K562 (cell line): Measurements from ENCODE around the gene THADA. TPM values are rescaled to one million over a fixed set of nuclear protein-coding genes. Genes with fewer than 3 reads are reported as not detected.

Experiments used
- ATAC-seq: fragments of 200-7000 bp; cut with Tn5 transposase; 3 replicates; pipeline ENCODE4 v1.9.1; 2020; ENCODE audit warnings: moderate library complexity
- BruUV-seq: library from RNA; stranded (reverse); fragments of 400-500 nt; replicated peaks from 2 replicates; lab custom pipeline; 2021; lab: Mats Ljungman, UMichigan
- CTCF ChIA-PET: fragments of 300-600 bp; formaldehyde crosslinking; extraction: SDS; loops from one replicate; lab custom pipeline; 2021; ENCODE audit warnings: low intra/inter-chr PET ratio; lab: Yijun Ruan, JAX
- POLR2A ChIA-PET: fragments of 300-600, 350-650 bp; sonication (Branson Sonifier 250); formaldehyde crosslinking; extraction: SDS; loops from one replicate; lab custom pipeline; 2021; ENCODE audit warnings: antibody characterized with exemption, inconsistent platforms; lab: Yijun Ruan, JAX
- DNase-seq, 4 experiments: peaks; one replicate each; pipeline versions ENCODE4 v3.0.0 to v3.0.0-alpha.2; 2011 to 2018; ENCODE audit warnings: low spot score in 3 of 4, mixed read lengths in 3 of 4; ENCODE audit errors: extremely low read depth in 1 of 4
- FAIRE-seq: peaks from 2 replicates; lab custom pipeline; 2011; peaks lifted over from hg19 to GRCh38; lab: Jason Lieb, UNC
- H2AFZ ChIP-seq: 2 replicates; pipeline ENCODE4 v1.6.0; 2011; ENCODE audit warnings: low read depth, low read length, control low read depth, inconsistent platforms
- H3K27ac ChIP-seq: fragments of 200-600 bp; 3 replicates; pipeline ENCODE4 v1.8.0; 2011; ENCODE audit warnings: low read depth, mild to moderate bottlenecking, control low read depth, inconsistent platforms, low read length, moderate library complexity, mixed read lengths; ENCODE audit errors: extremely low read depth
- H3K27me3 ChIP-seq, 2 experiments: fragments of 300-600 bp in 1 of 2; 2 replicates in 1 of 2; 3 replicates in 1 of 2; pipeline versions ENCODE4 v1.6.0 to v1.8.0; 2011; ENCODE audit warnings: inconsistent platforms in 2 of 2, low read length in 2 of 2, mild to moderate bottlenecking in 1 of 2, mixed read lengths in 1 of 2, moderate library complexity in 1 of 2; ENCODE audit not compliant: control insufficient read depth in 2 of 2, insufficient read depth in 2 of 2
- H3K36me3 ChIP-seq: fragments of 300-600 bp; 3 replicates; pipeline ENCODE4 v1.8.0; 2011; ENCODE audit warnings: mild to moderate bottlenecking, low read length, inconsistent platforms; ENCODE audit not compliant: control insufficient read depth, insufficient read depth
- H3K4me1 ChIP-seq, 2 experiments: fragments of 200-600 bp in 1 of 2; replicated peaks in 1 of 2; 2 replicates in 1 of 2; 3 replicates in 1 of 2; pipeline versions ENCODE4 v1.5.1 to v1.8.0; 2011; ENCODE audit warnings: inconsistent platforms in 2 of 2, low read length in 2 of 2, mild to moderate bottlenecking in 1 of 2, mixed read lengths in 1 of 2, moderate library complexity in 1 of 2; ENCODE audit not compliant: control insufficient read depth in 2 of 2, insufficient read depth in 2 of 2
- H3K4me2 ChIP-seq: 2 replicates; pipeline ENCODE4 v1.6.1; 2011; ENCODE audit warnings: low read length, control low read depth, inconsistent platforms, mixed read lengths; ENCODE audit not compliant: insufficient read depth
- H3K4me3 ChIP-seq: fragments of 200-600 bp; sonication (generic), shearing (Covaris generic); 2 replicates; pipeline ENCODE4 v1.5.1; 2016; ENCODE audit warnings: control low read depth, inconsistent platforms
- H3K79me2 ChIP-seq: fragments of 200-600 bp; 3 replicates; pipeline ENCODE4 v1.8.0; 2011; ENCODE audit warnings: low read length, inconsistent platforms; ENCODE audit not compliant: control insufficient read depth, insufficient read depth
- H3K9ac ChIP-seq, 2 experiments: 2 replicates each; pipeline versions ENCODE4 v1.6.0 to v1.6.1; 2011; ENCODE audit warnings: low read depth in 2 of 2, low read length in 2 of 2, control low read depth in 1 of 2, inconsistent platforms in 1 of 2, mild to moderate bottlenecking in 1 of 2, mixed read lengths in 1 of 2; ENCODE audit not compliant: insufficient read depth in 1 of 2
- H3K9me1 ChIP-seq: one replicate; pipeline ENCODE4 v1.6.0; 2011; ENCODE audit warnings: inconsistent platforms, mild to moderate bottlenecking, low read length, moderate library complexity; ENCODE audit not compliant: control insufficient read depth, insufficient read depth
- H3K9me3 ChIP-seq: replicated peaks from 2 replicates; pipeline ENCODE4 v1.5.1; 2011; ENCODE audit warnings: low read depth, low read length, inconsistent platforms; ENCODE audit not compliant: control insufficient read depth, insufficient read depth
- H4K20me1 ChIP-seq: replicated peaks from 2 replicates; pipeline ENCODE4 v1.6.1; 2011; ENCODE audit warnings: low read length, inconsistent platforms, mixed read lengths; ENCODE audit not compliant: control insufficient read depth, insufficient read depth
- CBFA2T2 ChIP-seq: fragments of 450-650 bp; conservative IDR thresholded peaks from 2 replicates; pipeline ENCODE4 v1.6.1; 2017; ENCODE audit warnings: mild to moderate bottlenecking
- CBX5 ChIP-seq: IDR thresholded peaks from 2 replicates; pipeline ENCODE4 v1.6.1; 2014; ENCODE audit warnings: low read depth, borderline replicate concordance
- DIDO1 ChIP-seq: fragments of 450-650 bp; IDR thresholded peaks from 2 replicates; pipeline ENCODE4 v1.6.1; 2016; ENCODE audit warnings: low read depth, missing biosample characterization, missing genetic modification characterization
- MECOM ChIP-seq: fragments of 250-450 bp; sonication (Bioruptor Pico); IDR thresholded peaks from 2 replicates; pipeline ENCODE4 v1.8.0; 2022; ENCODE audit warnings: inconsistent platforms
- NR1H2 ChIP-seq: sonication (generic); formaldehyde crosslinking; IDR thresholded peaks from 2 replicates; pipeline ENCODE4 v1.4.0; 2020; ENCODE audit warnings: mild to moderate bottlenecking, missing genetic modification reagents
- POLR2H ChIP-seq: IDR thresholded peaks from 2 replicates; pipeline ENCODE4 v1.6.1; 2016; ENCODE audit warnings: missing genetic modification characterization, low read depth, mild to moderate bottlenecking, control low read depth, missing compliant biosample characterization, moderate library complexity
- TCFL5 ChIP-seq: fragments of 250-450 bp; sonication (Bioruptor Pico); conservative IDR thresholded peaks from 2 replicates; pipeline ENCODE4 v1.6.1; 2021; ENCODE audit warnings: mild to moderate bottlenecking, moderate library complexity, matching md5 sums
- ZBTB7A ChIP-seq: IDR thresholded peaks from 2 replicates; pipeline ENCODE4 v1.6.1; 2011; ENCODE audit warnings: low read depth, mild to moderate bottlenecking, low read length, moderate library complexity, borderline replicate concordance; ENCODE audit not compliant: control insufficient read depth
- ZNF23 ChIP-seq: fragments of 250-450 bp; sonication (Bioruptor Pico); IDR thresholded peaks from 2 replicates; pipeline ENCODE4 v1.4.0; 2020; ENCODE audit warnings: mild to moderate bottlenecking
- ZNF695 ChIP-seq: fragments of 450-650 bp; formaldehyde crosslinking; IDR thresholded peaks from 2 replicates; pipeline ENCODE4 v1.4.0; 2020; ENCODE audit warnings: mild to moderate bottlenecking, moderate library complexity
- ZNF766 ChIP-seq: fragments of 200-800 bp; sonication (Bioruptor generic); conservative IDR thresholded peaks from 2 replicates; pipeline ENCODE4 v1.6.1; 2016; ENCODE audit warnings: missing genetic modification characterization, missing compliant biosample characterization
- WGBS: fragments of 100-300 bp; shearing (Covaris generic); methylation state at CpG from one replicate; pipeline ENCODE4 v1.1.6; 2016; ENCODE audit warnings: low coverage, mixed read lengths; ENCODE audit not compliant: insufficient coverage; ENCODE audit errors: missing lambda C conversion rate; 5-methylcytosine and 5-hydroxymethylcytosine counted together
- in situ Hi-C: fragments of 300-500 bp; cut with MboI; formaldehyde crosslinking; loops from 4 replicates; pipeline ENCODE4 v1.15.0; 2018; ENCODE audit warnings: inconsistent platforms, mixed read lengths
- intact Hi-C: fragments of 100-400 bp; cut with micrococcal nuclease; formaldehyde crosslinking; loops from 2 replicates; pipeline ENCODE4 v1.14.2; 2022
- polyA plus RNA-seq, 8 experiments: library from polyadenylated mRNA; depleted of rRNA in 4 of 8; stranded (reverse) in 5 of 8; unstranded in 3 of 8; fragments of >200 nt; fragmentation: Nextera tagmentation in 2 of 8; fragmentation: Illumina TruSeq in 1 of 8; extraction: Ambion mirVana in 2 of 8; extraction: Trizol in 1 of 8; gene quantifications; 2 replicates each; pipeline versions ENCODE4 v1.2.1 to v1.2.3, GENCODE V29; 2011 to 2014; ENCODE audit warnings: inconsistent platforms in 1 of 8, missing spikeins in 1 of 8
- total RNA-seq, 7 experiments: library from RNA; depleted of rRNA in 6 of 7; stranded (reverse); fragments of >200 nt in 6 of 7; fragmentation: Illumina TruSeq in 2 of 7; extraction: Trizol in 2 of 7; gene quantifications; 2 replicates each; pipeline versions ENCODE4 v1.2.1 to v1.2.3, GENCODE V29; 2011 to 2021; ENCODE audit warnings: low replicate concordance in 1 of 7
- TF ChIP-seq, protein P1 (sequence below): sonication (generic); formaldehyde crosslinking; IDR thresholded peaks from 2 replicates; pipeline ENCODE4 v1.8.1; 2022; ENCODE audit warnings: missing genetic modification reagents
- TF ChIP-seq, protein P2 (sequence below): sonication (generic); formaldehyde crosslinking; IDR thresholded peaks from 2 replicates; pipeline ENCODE4 v1.4.0; 2020; ENCODE audit warnings: mild to moderate bottlenecking, missing genetic modification reagents
- TF ChIP-seq, protein P3 (sequence below): fragments of 450-650 bp; formaldehyde crosslinking; IDR thresholded peaks from 2 replicates; pipeline ENCODE4 v1.4.0; 2020; ENCODE audit warnings: mild to moderate bottlenecking, moderate library complexity

THADA gene
- total and polyA plus RNA-seq, 9 of the 15 experiments (the other 6 are each of a cell fraction or from before 2014, with no cell fraction given) = 17.8 to 34.7 (median 31.9) TPM

DNA sequence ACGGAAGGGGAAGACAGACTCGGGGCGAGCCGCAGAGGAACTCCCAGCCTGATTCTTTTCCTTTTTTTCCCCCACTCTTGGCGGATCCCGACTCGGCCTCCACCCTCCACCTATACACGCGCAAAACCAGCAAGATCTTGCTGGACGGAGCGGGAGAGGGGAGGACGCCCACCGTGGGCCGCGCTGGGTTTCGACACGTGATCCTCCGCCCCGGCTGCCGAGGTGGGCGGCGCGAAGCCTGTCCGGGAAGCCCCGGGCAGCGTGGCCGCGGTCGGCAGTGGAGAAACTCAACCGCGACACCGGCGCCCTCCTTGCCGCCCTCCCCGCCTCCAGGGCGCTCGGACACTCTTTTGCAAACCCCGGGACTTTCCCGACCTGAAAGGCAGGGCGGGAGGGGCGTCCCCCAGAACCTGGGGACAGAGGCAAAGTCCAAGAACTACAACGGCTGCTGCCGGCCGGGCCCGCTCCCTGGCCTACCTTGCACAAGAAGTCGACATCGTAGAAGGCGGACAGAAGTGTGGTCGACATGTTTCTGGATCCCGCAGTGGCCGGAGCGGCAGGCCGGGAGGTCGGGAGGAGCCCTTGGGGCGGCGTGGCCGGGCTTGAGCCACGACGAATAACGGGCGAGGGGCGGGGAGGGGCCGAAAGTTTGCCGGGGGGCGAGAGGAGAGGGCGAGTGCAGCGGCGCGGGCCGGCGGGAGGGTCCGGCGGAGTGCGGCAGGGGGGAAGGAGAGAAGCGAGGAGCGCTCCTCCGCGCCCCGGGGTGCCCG is 369.9 kb downstream of the THADA start (continued):
- TF ChIP-seq ZNF695 = no peak
- TF ChIP-seq, protein P1, sequence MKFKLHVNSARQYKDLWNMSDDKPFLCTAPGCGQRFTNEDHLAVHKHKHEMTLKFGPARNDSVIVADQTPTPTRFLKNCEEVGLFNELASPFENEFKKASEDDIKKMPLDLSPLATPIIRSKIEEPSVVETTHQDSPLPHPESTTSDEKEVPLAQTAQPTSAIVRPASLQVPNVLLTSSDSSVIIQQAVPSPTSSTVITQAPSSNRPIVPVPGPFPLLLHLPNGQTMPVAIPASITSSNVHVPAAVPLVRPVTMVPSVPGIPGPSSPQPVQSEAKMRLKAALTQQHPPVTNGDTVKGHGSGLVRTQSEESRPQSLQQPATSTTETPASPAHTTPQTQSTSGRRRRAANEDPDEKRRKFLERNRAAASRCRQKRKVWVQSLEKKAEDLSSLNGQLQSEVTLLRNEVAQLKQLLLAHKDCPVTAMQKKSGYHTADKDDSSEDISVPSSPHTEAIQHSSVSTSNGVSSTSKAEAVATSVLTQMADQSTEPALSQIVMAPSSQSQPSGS (CRISPR knock-in tag) = no peak

DNA sequence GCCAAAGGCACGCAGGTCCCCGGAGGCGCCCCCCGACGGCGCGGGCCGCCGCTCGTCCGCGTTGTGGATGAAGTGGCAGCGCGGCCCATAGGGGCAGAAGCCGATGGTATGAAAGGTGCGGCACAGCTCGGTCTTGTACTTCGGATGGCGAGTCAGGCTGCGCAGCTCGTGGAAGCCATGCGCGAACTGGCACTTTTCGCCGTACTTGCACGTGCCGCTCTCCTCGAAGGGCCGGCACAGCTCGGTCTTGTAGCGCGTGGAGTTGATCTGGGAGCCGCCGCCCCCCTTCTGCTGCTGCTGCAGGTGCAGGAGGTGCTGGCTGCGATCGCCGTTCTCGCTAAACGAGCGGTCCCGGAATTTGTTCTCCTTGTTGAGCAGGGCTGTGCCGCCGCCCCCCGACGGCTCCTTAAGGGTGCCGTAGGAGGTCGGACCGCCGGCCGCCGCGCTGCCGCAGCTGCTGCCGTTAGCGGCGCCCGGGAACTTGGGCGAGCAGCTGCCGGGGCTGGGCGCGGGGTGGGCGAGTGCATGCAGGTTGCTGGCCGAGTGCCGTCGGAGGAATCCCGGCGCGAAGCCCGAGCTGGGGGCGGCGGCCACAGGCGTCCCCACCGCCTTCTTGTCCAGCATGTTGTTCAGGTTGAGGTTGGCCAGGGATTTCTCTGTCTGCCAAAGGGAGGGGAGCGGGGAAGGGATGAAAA is 370.6 kb downstream of the THADA start:
- Histone ChIP-seq H2AFZ (peak overlapping the region; percentile 48; the same call in 1 of the 2 replicates), H3K4me1 (peaks cover 12 to 54% of the 10 kb centered on the region in 2 experiments; a peak in 4 of 5 replicates)
- TSS peak; percentile 46 for BruUV-seq
- no peak for TF ChIP-seq ZNF23
- TF ChIP-seq TCFL5 (CRISPR knock-in tag) = no peak
- no peak for TF ChIP-seq CBX5
- TF ChIP-seq POLR2H (tag) = no peak
- TF ChIP-seq, protein P2, sequence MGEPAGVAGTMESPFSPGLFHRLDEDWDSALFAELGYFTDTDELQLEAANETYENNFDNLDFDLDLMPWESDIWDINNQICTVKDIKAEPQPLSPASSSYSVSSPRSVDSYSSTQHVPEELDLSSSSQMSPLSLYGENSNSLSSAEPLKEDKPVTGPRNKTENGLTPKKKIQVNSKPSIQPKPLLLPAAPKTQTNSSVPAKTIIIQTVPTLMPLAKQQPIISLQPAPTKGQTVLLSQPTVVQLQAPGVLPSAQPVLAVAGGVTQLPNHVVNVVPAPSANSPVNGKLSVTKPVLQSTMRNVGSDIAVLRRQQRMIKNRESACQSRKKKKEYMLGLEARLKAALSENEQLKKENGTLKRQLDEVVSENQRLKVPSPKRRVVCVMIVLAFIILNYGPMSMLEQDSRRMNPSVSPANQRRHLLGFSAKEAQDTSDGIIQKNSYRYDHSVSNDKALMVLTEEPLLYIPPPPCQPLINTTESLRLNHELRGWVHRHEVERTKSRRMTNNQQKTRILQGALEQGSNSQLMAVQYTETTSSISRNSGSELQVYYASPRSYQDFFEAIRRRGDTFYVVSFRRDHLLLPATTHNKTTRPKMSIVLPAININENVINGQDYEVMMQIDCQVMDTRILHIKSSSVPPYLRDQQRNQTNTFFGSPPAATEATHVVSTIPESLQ (CRISPR knock-in tag) = 0 out of 2 replicates have a peak, but pooled peaks have one; percentile 64
- TF ChIP-seq ZNF766 (CRISPR knock-in tag) = peak; percentile 18; the same call in 1 of the 2 replicates
- no peak for TF ChIP-seq ZBTB7A
- no peak for TF ChIP-seq MECOM (CRISPR knock-in tag)
- TF ChIP-seq, protein P3, sequence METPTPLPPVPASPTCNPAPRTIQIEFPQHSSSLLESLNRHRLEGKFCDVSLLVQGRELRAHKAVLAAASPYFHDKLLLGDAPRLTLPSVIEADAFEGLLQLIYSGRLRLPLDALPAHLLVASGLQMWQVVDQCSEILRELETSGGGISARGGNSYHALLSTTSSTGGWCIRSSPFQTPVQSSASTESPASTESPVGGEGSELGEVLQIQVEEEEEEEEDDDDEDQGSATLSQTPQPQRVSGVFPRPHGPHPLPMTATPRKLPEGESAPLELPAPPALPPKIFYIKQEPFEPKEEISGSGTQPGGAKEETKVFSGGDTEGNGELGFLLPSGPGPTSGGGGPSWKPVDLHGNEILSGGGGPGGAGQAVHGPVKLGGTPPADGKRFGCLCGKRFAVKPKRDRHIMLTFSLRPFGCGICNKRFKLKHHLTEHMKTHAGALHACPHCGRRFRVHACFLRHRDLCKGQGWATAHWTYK = peak; percentile 33; the same call in 1 of the 2 replicates
- no peak for TF ChIP-seq CBFA2T2
- no peak for TF ChIP-seq DIDO1
- TF ChIP-seq NR1H2 = no peak

More for the DNA sequence above, 370.6 kb downstream of the THADA start:
- ChIA-PET CTCF (interaction anchor here (1.9 to 6.3 kb wide), 2 partner anchors 278 to 365 kb away, joined by 6 to 41 read pairs; no protein-coding TSS in a partner anchor), POLR2A (interaction anchor here (0.6 to 2.0 kb wide), 14 partner anchors 10 to 380 kb away, joined by 3 to 8 read pairs (median 3); no protein-coding TSS in a partner anchor)
- ATAC-seq = no peak
- no peaks in the 10 kb centered on the region; the same call in 1 of the 2 replicates for H4K20me1 ChIP-seq
- H3K79me2 ChIP-seq = peaks cover 76% of the 10 kb centered on the region
- H3K9ac ChIP-seq = peak overlapping the region; percentile 88 to 99
- WGBS = 7% methylated on average over 47 of the region's 74 CpGs
- peak overlapping the region; percentile 62 for H3K4me3 ChIP-seq
- H3K4me2 ChIP-seq = peak overlapping the region; percentile 81
- peak; percentile 24 to 78 (median 38) for DNase-seq
- in situ Hi-C loops = loop anchor here (5.0 to 10.0 kb wide), 3 partner anchors 50 to 398 kb away; no protein-coding TSS in a partner anchor
- H3K27me3 ChIP-seq = no peaks in the 10 kb centered on the region
- FAIRE-seq = no peak
- H3K27ac ChIP-seq = peak overlapping the region; percentile 86
- no peaks in the 10 kb centered on the region for H3K9me1 ChIP-seq
- no peaks in the 10 kb centered on the region for H3K9me3 ChIP-seq
- H3K36me3 ChIP-seq = peaks cover 32% of the 10 kb centered on the region
- intact Hi-C loops = loop anchor here (5.0 kb wide), 3 partner anchors 183 to 317 kb away; no protein-coding TSS in a partner anchor
